ENCODE measurements around the gene FMNL2.
"Not testable (repeated sequence)": the region's sequence is repeated elsewhere in the genome, so short reads cannot be mapped to it uniquely, and the experiment has no call there.

Gene FMNL2

DNA sequence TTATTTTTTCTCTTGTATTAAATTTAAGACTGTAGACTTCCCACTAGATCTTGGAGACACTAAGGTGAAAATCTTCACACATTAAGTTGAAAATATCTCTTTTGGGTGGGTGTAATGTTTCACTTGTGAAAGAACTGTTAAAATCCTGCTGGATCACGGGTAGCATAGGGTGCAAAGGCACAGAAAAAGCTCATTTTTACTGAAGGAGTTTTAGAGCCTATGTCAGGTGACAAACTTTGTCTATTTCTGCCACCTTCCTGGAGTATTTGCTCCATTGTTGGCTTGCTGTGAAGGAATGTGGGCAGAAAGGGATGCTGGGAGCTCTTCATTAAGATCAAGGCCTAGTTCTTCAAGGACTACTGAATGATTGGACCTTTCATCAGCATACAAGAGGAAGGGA lies 119.4 kb downstream of the FMNL2 start:
- DNase-seq, result no peak

DNA sequence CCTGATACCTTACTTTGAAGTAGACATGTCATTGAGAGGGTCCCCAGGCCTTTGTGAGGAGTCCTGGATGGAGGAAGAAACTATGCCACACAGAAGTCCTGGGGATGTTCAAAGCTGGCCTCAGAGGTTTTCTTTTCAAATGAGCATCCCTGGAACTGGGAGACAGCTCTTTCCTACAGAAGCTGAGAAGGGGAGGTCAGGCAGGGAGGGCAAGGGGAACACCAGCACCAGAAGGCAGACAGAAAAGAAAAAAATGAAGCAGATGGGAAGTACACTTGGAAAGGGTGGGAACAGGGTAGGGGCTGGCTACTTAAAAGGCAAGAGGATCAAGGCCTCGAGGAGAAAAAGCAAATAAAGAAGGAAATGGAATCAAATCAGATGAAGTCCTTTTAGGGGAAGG lies 120.0 kb downstream of the FMNL2 start:
- DNase-seq, result no peak

DNA sequence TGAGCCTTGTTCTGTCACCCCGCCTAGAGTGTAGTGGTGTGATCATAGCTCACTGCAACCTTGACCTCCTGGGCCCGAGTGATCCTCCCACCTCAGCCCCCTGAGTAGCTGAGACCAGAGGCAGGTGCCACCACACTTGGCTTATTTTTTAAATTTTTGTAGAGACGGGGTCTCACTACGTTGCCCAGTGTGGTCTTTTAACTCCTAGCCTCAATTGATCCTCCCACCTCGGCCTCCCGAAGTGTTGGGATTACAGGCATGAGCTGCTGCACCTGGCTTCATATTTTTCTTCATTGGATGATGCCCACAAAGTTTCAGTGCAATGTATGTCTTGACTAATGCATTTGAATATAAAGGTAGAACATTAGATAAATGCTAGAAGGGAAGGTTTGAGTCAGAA lies 120.8 kb downstream of the FMNL2 start:
- no peak for DNase-seq

DNA sequence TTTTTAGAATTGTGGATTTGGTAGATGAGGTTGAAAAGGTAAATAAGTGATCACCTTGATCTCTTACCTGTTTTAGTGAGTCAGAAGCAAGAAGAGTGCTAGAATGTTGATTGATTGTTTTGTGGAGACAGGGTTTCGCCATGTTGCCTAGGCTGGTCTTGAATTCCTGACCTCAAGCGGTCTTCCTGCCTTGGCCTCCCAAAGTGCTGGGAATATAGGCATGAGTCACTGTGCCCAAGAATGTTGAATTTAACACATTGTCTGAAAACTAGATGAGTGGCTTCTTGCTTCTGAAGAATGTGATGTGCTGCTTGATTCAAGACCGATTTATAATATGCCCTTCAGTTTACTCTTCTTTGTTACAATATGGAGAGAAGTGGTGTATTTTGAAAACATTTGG lies 121.3 kb downstream of the FMNL2 start:
- DNase-seq, result no peak

DNA sequence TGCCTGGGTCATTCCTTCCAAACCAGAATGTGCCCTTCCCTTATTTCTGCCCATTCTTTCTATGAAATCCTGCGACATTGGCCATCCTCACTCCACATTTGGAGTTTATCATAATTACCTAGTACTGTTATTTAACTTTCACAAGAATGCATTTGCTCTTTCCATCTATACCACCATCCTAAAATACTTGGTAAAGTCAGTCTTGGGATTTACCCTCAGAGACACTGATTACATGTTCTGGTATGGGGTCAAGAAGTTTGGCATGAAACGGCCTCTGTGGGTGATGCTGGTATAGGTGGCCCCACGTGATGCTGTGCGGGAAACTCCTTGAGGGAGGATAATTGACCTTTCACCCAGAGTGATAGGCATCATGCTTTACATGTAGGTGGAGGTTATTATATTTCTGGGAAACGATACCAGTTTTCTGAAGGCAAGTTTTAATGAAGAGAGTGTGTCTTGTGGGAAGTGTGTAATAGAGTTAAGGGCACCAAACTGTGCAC lies 123.5 kb downstream of the FMNL2 start:
- no peak for DNase-seq

DNA sequence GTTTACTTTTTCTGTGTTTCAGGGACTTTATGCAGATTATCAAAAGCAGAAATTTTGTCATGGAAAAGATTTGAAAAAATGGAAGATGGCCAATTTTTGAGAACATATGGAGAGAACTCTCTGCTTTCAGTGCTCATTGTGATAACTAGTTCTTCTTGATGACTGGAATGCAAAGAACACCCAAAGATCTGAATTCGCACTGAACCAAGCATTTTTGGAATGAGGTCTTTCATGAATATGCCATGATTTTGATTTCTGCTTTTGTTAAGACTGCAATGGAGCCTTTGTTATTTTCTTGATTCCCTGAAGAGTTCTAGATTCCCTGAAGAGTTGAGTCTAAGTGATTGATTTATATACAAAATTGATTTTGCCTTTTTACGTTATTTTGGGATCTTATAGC lies 124.1 kb downstream of the FMNL2 start:
- no peak for DNase-seq

DNA sequence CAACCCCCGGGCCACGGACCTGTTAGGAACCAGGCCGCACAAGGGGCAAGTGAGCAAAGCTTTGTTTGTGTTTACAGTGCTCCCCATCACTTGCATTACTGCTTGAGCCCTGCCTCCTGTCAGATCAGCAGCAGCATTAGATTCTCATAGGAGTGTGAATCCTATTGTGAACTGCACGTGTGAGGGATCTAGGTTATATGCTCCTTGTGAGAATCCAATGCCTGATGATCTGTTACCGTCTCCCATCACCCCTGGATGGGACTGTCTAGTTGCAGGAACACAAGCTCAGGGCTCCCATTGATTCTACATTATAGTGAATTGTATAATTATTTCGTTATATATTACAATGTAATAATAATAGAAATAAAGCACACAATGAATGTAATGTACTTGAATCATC lies 125.6 kb downstream of the FMNL2 start:
- no peak for DNase-seq

DNA sequence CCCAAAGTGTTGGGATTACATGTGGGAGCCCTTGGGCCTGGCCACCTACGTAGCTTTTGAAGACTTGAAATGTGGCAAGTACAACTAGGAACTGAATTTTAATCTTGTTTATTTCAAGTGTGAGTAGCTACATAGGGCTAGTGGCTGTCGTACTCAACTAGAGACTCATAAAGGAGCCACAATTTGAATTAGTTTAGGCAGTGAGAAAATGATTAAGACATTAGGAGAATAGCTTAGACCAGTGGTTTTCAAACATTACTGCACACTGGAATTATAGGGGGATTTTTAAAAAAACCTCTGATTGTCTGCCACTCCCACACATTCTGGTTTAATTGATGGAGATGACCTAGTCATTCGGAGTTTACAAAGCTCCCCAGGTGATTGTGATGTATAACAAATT lies 127.1 kb downstream of the FMNL2 start:
- DNase-seq, result no peak

DNA sequence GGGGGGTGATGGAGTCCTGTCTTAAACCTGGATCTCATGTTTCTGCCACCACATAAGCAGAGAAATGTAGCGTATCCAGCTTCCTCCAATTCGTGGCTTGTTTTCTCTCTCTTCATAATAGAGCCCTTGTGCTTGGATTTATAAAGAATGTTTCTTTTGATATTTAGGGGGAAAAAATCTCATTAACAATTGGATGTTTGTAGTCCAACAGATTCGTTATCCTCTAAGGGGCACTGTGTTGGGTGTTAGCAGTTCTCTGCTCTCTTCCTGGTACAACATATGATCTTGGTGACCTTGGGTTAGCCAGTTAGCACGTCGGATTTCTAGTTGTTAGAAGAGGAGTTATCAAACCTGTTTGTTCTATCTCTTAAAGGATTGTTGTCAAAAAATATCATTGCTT lies 127.8 kb downstream of the FMNL2 start:
- DNase-seq, result no peak

DNA sequence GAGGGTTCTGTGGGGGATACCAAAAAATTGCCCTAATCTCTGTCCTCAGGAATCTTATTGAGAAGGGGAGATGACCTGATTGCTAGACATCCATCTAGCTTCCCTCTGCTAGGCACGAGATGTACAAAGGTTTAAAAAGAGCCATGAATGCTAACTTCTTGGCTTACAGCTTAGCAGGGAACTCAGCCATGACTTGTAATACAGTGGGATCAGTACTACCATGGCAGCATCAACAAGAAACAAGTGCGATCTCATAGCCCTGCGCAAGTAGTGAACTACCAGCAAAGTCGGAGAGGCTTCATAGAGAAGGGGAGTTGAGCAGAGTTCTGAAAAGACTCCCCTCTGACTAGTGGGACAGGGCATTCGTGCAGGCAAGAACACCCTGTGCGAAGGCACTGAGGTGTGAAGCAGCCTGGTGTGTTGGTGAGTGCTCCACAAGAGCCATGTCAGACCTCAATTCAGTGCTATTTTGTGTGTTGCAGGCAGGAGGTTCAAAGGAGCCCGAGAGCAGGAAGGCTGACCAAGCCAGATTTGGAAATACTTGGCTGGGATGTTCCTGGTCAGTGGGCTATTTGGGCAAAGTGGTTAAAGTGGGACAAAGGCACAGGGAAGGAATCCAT lies 130.0 kb downstream of the FMNL2 start:
- no peak for DNase-seq

DNA sequence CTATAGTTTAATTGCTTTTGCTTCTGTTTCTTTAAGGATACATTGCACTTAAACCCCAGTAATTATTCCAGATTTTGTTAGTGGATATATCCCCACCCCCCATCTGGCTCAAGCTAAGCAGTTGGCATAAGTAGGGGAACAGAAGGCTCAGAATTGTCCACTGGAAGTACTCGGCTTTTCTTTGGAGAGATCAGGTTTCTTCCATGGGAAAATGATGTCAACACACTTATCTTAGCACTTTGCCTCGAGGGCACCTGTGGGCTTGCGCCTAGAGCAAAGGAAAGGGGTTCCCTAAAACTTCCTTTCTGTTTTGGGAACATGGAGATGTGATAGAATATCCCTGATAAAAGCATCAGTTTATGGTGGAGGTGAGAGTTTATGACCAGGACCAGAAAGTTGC lies 130.6 kb downstream of the FMNL2 start:
- DNase-seq, result no peak

DNA sequence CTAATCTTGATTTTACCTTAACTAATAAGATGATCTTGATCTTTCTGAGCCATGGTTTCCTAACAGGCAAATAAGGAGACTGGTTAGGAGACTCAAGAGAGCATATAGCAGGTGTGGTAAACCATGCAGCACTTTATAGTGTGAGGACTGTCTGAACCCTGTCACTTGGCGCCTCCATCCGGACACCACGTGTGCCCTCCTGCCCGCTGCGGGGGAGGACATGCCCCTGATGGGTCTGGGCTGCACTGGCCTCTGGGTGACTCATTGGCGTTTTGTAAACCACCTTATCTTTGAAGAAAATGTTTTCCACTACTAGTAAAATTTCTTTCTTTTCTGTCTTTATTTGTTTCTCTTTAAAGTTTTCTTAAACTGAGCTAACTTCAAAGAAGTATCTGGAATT lies 131.1 kb downstream of the FMNL2 start:
- no peak for DNase-seq

DNA sequence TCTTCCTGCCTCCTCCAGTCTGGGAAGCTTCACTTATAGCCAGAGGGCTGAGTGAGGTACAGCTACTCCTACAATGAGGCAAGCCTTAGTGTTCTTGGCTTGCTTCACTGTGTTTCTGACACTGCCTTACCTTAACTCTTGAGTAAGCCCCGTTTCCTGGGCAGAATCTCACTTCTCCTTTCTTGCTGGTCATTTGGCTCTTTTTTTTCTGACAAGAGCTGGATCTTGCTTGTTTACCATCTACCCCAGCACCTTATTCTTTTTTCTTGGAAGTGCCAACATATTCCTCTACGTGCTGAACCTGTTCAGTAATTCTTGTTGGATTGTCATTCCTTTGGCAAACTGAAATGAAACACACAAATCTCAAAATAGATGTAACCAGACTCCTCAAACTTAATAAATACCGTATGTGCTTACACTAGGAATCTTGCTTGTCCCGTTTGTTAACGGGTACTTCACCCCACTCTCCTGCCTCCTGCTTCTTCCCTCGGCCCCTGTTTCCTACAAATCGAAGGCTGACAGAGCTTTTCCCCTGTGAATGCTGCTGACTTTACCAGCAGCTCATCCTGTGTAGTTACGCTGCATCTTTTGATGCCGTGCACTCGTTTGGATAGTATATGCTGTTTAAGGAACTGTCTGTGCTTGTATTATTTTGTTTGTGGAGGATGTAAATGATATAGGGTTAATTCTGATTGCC lies 132.2 kb downstream of the FMNL2 start:
- no peak for DNase-seq

DNA sequence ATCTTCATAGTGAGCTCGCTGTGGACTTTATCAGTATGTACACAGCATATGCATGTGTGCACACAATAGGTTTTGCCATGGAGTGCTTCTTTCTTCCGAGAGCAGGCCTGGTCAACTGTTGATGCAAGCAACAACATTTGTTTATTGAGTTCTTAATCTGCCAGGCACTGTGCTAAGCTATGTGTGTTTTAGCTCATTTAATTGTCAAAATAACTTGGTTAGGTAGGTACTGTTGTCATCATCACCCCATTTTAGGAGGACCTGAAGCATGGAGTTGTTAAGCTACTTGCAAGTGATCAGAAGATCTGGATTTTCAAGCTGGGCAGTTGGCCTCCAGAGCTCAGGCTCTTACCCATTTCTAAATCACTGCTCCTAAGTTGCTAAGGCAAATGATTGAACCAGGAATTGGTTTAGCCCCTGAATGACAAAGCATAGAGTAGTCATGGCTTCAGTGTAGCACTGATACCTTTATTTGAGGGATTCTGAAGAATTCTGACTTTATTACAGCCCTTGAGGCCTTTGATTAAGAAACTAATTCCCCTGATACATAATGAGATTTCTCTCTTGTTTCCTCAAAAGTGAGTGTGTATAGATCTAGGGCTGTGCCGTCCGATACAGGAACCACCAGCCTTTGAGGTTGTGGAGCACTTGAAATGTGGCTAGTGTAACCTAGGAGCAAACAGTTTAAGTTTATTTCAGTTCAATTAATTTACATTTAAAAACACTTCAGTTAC lies 132.9 kb downstream of the FMNL2 start:
- no peak for DNase-seq

DNA sequence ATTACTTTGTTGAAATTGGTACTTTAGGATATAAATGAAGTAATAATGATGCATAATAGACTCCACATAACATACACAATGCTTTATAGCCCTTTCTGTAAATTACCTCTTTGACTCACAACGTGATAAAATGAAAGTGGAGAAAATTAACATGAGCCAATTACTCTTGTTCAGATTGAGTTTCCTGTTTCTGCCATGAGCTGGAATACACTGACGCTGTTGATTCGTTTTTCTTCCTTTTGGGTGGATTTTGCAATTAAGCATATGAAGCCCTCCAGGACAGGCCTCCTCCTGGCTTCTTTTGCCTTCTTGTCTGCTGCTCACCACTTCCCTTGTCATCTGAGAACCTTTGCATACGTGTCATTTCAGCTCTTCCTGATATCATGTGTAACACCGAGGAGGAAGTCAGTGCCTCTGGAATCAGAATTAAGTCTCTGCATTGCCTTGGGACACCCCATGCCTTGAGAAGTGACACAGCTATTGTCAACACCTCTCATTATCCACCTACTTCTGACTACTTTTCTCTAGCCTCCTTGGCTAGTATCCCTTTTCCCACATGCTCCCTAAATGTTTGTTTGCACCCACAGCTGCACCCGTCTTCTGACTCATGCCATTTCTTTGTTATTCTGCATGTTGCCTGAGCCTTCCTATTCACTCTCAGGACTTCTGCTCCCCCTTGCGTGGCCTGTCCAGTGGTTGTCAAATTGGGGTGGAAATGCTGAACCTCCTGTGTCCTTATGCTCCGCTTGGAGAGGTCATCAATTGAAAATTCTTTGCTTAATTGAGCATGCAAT lies 134.1 kb downstream of the FMNL2 start:
- DNase-seq, result no peak

DNA sequence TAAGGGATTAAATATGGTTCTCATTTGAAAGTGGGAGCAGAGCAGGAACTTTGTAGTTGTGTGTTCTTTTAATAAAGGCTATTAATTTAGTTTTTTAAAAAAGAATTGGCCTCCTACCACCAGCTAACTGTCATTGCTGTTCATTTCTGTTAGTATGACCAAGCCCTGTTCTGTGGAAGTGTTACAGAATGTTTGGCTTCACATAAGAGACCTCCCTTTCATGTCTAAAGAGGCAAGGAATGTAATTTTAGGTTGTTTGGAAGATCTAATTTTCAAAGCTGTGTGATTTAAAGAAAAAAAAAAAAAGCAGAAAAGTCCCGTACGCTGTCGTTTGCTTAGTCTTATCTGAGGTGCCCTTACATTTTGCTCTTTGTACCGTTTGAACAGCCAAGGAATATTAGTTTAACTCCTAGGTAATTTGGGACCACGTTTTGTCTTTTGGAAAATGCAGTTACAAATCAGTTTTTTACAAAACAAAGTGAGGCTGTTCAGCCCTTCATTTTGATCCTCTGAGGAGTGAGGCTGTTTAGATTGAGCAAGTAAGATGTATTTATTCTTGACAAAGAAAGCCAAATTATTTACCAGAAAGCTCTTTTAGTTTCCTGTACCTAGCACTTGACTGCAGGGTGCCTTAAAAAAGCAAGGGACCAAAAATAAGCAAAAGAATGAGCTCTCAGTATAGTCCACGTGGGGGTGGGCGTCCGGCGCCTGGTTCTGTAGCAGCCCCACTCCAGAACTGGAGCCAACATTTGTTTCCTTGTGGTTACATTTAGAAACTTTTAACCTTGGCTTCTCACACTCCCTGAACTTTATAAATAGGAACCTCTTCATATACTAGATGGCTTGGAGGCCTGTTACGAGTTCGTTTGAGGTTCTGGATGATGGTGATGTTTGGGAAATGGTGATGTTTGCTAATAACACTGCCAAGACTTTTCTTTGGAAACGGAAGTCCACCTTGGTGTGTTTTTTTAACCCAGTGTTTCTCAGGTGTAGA lies 136.2 kb downstream of the FMNL2 start:
- no peak for DNase-seq

DNA sequence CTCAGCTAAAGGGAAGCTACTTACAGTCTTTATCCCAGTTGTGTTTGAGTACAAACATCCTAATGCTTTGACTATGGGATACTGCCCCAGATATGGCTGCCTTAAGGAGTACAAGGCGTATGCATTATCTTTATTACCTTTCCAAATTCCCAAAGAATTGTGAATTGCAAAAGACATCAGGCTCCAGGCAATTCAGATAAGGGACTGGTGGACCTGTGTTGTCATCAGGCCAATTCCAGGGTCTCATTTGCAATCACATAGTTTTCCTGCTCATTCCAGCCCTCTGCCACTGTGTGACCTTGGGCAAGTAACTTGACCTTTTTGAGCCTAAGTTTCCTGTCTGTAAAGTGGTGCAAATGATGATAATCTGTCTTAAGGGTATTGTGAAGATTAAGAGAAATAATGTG lies 137.5 kb downstream of the FMNL2 start:
- DNase-seq, result no peak

DNA sequence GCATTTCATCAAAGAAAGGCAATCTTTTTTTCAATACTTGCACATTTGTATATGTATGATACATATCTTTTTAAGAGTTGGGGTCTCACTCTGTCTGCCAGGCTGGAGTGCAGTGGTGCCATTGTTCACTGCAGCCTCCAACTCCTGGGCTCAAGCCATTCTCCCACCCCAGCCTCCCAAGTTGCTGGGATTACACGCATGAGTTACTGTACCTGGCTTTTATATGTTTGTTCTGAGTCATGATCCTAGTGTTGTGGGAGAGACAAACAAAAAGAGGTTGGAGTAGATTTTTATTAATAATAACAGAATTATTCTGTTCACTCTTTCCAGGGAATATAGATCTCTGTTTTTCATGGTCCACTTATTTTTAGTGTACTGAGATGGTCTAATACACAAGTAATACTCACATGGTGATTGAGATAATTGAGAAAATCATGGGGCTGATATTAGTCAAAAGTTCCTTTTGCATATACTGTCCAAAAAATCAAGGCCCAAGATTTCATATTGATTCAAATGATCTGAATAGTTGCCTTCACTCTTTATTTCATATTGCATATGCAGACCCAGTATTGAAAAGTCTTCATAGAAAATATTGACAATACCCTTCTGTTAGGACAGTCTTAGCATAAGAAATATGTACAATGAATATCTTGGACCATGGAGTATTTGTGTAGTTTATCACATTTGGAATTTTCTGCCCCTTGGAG lies 138.3 kb downstream of the FMNL2 start:
- DNase-seq, result no peak

DNA sequence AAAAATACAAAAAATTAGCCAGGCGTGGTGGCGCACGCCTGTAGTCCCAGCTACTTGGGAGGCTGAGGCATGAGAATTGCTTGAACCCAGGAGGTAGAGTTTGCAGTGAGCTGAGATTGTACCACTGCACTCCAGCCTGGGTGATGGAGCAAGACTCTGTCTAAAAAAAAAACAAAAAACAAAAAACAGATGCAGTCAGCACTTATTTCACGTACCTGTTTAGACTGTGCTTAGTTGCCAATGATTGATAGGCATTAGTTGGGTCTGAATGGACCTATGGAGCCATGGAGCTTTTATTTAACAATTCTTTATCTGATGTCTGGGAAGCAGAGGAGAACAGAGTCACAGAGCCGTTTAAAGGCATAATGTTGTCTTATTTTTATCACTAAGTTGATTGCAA lies 139.5 kb downstream of the FMNL2 start:
- not testable (repeated sequence) for DNase-seq

DNA sequence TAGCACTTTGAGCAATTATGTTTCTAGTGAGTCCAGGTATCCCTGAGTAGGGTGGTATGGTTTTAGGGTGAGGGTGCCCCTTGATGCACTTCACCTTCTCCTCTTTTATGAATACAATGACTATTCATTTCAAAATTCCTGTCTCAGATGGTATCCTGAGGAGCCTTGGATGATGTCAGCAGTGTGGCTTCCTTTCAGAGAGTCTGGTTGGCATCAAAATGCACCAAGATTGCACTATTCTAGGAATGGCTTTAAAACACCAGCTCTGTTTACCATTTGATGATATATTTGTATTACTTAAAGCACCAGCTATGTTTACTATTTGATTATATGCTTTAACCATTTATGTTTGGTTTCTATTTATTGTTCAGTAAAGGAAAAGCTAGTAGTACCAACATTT lies 141.0 kb downstream of the FMNL2 start:
- DNase-seq, result no peak

DNA sequence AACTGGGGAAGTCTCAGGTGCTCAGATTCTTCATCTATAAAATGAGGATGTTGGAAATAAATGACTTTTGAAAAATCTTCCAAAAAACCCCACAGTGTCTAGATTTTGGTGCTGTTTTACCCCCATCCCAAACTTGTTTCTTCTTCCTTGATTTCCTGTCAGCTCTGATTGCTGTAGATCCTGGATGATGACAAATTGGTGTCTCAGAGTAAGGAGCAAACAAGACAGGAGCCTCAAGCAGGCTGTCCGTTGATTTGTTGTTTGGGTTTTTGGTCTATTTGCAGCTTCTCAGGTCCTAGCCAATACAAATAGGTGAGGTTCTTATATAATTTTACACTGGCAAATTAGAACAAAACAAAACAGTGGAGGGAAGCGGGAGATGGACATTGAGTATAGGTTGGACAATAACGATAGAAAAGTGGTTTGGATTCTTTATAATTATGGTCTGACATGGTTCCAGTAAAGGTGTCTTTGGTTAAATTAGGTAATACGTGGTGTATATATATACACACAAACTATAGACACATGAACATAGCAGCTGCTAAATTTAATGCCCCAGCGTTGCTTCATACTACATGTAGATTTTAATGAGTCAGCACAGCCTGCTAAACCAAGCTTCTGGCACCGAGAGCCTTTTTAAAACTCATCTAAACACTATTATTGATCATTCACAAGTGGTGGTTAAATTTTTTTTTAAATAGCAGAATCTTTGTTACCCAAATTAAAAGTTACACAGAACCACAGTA lies 142.5 kb downstream of the FMNL2 start:
- DNase-seq, result no peak

Data from NCI-H146 (cell line).